SHP77 (cell line): ENCODE results near the gene WDR37.
"Not testable (repeated sequence)": the region's sequence is repeated elsewhere in the genome, so short reads cannot be mapped to it uniquely, and the experiment has no call there.

Experiments
- DNase-seq, 2 experiments: peaks; one replicate each; lab custom pipeline; 2025; lab: John Stamatoyannopoulos, UW

Gene WDR37

GRCh38 chr10:1153805-1154351 is 97.7 kb downstream of the WDR37 start:
- DNase-seq: no peak

- DNase-seq: no peak
Observed at GRCh38 chr10:1154531-1155295, 98.5 kb downstream of the WDR37 start.

GRCh38 chr10:1155791-1156615 is 99.8 kb downstream of the WDR37 start:
- no peak for DNase-seq

- no peak for DNase-seq
Observed at GRCh38 chr10:1156616-1156886, 100.4 kb downstream of the WDR37 start.

GRCh38 chr10:1156921-1157614 is 100.9 kb downstream of the WDR37 start:
- no peak for DNase-seq

GRCh38 chr10:1157615-1157933 is 101.4 kb downstream of the WDR37 start:
- no peak for DNase-seq

GRCh38 chr10:1158066-1158465 is 101.9 kb downstream of the WDR37 start:
- DNase-seq: no peak

- DNase-seq: not testable (repeated sequence)
Observed at GRCh38 chr10:1158536-1158935, 102.4 kb downstream of the WDR37 start.

GRCh38 chr10:1159131-1160061 is 103.2 kb downstream of the WDR37 start:
- DNase-seq: no peak

GRCh38 chr10:1160561-1161314 is 104.6 kb downstream of the WDR37 start:
- no peak for DNase-seq

GRCh38 chr10:1161315-1161673 is 105.1 kb downstream of the WDR37 start:
- DNase-seq: not testable (repeated sequence)

GRCh38 chr10:1162481-1163203 is 106.5 kb downstream of the WDR37 start:
- no peak for DNase-seq

GRCh38 chr10:1163204-1163660 is 107.0 kb downstream of the WDR37 start:
- DNase-seq: no peak

GRCh38 chr10:1163831-1164230 is 107.6 kb downstream of the WDR37 start:
- DNase-seq: no peak

GRCh38 chr10:1166101-1166827 is 110.1 kb downstream of the WDR37 start:
- DNase-seq: no peak

GRCh38 chr10:1166828-1167275 is 110.7 kb downstream of the WDR37 start:
- no peak for DNase-seq

GRCh38 chr10:1168763-1169162 is 112.6 kb downstream of the WDR37 start:
- no peak for DNase-seq

- DNase-seq: no peak
Observed at GRCh38 chr10:1169186-1169885, 113.2 kb downstream of the WDR37 start.
